GDM1 (cell line): ENCODE results near the gene SYTL2.

Experiments used
- DNase-seq: peaks from one replicate; lab custom pipeline; 2025; lab: John Stamatoyannopoulos, UW

Gene SYTL2

GRCh38 chr11:85732965-85733364 is 78.0 kb downstream of the SYTL2 start:
- no peak for DNase-seq

- DNase-seq = no peak
These were observed 84.6 kb downstream of the SYTL2 start for GRCh38 chr11:85726381-85726780.

DNA sequence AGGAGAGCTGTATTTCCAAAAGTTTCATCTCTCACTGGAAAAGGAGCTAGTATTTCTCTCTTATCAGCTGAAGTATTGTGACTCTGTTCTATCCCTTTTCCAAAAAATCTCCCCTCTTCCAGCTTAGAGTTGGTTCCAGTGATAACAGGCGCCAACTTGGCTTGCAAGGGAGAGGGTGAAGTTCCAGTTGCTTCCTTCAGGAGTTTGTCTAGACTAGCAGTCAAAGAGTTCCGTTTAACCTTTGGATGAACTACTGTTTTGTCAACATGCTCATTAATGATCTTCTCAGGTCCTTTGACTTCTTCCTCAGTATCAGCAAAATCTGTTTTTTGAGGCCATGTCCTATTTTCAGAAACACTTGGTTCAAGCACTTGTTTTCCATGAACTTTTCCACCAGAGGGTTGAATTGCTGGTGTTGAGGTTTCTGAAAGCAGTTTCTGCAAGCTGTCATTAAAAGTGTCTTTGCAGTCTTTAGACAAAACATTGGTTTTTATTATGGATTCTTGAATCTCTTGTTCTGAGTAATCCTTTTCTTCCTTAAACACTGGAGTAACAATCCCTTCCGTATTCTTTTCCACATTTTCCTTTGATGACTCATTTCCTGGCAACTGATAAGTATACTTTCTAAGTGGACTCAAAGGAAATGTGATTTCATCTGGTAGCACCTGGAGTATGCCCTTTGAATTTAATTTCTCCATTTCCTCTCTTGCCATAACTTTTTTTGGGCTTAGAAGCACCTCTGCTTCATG is 85.3 kb downstream of the SYTL2 start:
- no peak for DNase-seq

GRCh38 chr11:85724748-85725465 is 86.0 kb downstream of the SYTL2 start:
- DNase-seq = no peak

DNA sequence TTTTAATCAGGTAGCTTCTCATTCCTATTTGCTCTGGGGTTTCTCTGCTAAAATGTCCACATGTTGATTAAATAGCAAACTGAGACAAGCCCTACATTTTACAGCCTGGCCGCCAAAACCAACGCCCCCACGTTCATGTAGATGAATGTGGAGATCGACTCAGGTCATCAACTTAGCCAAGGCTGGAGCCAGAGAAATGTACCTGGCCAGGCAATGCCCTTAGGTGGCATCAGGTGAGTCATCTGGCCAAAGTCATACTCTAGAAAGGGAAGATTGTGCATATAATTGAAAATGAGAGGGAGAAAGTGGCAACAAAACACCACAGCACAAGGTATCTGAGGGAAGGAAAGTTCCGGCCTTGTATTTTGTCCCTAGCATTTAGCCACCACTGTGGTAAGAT is 87.9 kb downstream of the SYTL2 start:
- no peak for DNase-seq

- DNase-seq = no peak
These were observed 89.8 kb downstream of the SYTL2 start for GRCh38 chr11:85721191-85721590.

GRCh38 chr11:85718991-85719807 is 91.7 kb downstream of the SYTL2 start:
- no peak for DNase-seq

GRCh38 chr11:85718126-85718943 is 92.6 kb downstream of the SYTL2 start:
- DNase-seq = no peak

DNA sequence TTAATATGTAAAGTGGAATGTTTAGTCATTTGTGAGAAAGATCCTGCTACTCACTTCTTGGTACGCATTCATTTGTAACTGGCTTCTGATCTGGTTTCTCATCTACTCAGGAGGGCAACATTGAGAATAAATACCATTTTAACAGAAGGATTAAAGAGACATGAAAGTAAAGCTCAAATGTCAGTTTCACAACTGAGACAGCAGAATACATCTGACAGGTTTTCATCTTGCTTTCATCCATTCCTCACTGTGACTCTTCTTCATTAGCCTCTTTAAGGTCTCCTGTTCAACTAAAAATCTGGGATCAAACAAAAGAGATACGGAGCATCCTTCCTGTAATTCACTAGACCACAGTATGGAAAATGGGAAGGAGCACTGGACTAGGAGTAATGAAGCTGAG is 93.5 kb downstream of the SYTL2 start:
- DNase-seq = no peak

DNA sequence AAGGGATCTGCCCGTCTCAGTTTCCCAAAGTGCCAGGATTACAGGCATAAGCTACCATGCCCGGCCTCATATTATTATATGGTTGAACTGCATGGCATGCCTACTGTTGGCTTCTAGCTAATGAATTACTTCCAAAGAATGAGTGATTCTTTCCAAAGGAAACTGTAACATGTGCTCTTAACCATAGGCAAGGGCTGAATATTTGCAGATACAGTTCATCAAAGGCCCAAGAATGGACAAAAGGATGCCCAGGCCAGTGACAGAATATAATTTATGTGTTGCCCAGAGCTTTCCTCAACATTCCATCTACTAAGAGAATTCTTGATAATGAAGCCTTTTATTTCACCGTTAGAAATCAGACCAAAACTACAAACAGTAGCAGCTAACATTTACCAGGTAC is 98.0 kb downstream of the SYTL2 start:
- DNase-seq = no peak

DNA sequence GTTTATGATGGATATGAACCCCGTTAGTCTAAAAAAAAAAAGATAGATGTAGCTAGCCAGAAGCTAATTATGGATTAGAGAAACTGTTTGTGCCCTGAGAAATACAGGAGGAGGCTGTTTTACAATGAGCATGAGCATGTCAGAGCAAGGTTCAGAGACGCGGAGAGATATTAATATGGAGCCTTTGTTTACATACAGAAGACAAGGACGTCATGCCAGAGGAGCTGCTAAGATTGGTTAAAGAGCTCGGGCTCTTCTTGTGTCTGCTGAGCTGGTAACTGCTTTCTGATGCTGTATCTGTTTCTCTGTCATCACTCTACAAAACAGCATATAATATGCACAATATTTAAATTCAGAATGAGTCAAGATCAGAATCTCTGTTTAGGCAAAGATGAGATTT is 100.0 kb downstream of the SYTL2 start:
- DNase-seq = no peak

GRCh38 chr11:85709941-85710702 is 100.8 kb downstream of the SYTL2 start:
- no peak for DNase-seq

DNA sequence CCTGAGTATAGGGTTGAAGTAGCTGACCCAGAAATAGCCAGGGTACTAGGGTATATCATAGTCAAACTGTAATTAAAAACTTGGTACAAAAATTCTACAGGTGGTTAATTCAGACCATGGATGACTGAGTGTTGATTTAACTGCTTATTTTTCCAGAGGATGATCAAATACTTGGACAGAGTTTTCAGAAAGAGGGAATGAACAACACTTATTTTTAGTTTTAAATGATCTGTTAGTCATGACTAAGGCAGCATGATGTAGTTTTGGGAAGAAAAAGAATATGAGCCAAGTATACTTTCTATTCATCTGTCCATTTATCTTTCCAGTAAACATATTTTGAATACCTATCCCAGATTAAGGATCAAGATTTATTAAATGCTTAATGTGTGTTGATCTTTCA is 105.1 kb downstream of the SYTL2 start:
- no peak for DNase-seq

GRCh38 chr11:85704967-85705366 is 106.0 kb downstream of the SYTL2 start:
- no peak for DNase-seq

DNA sequence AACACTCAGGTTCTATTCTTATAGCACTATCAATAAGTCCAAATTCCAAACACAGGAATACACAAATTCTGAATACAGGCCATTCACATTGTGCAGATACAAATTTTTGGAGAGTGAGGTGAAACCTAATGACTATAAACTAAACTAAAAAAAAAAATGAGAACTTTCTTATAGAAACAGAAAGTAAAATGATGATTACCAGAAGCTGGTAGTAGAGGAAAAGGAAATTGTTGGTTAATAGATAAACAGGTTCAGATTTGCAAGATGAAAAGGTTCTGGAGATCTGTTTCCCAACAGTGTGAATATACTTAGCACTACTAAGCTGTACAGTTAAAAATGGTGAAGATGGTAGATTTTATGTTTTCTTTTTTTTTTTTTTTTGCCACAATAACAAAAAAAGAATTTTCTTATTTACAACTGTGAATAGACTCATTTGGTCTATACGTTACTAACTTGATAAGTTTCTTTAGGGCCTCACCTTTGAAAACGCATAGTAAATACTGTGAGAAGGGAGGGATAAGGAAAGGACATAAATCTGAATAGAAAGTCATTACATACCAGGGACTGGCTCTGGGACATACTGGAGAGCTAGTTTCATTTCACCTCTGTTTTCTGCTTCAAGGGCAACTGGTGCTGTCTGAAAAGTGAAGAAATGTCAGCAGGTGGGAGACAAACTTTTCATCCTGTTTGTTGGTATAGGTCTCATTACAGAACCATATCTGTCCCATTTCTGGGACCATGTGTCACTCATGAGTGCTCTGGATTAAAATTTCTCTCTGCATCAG is 110.8 kb downstream of the SYTL2 start:
- DNase-seq = no peak

DNA sequence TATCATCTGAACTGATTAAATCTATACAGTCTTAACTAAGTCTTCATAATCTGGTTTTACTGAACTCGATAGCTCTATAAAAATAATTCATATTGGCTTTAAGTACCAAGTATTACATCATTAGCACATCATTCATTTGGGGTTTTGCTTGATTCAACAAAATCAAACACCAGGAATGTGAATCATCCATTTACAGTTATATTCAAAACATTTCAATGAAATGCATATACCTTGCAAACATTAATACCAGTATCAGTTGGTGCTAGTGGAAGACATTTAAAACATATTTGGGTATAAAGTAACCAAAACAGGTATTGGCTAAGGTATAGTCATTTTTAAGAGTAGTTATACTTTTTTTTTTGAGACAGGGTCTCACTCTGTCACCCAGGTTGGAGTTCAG is 112.7 kb downstream of the SYTL2 start:
- DNase-seq = no peak

- no peak for DNase-seq
These were observed 113.2 kb downstream of the SYTL2 start for GRCh38 chr11:85697747-85698146.

DNA sequence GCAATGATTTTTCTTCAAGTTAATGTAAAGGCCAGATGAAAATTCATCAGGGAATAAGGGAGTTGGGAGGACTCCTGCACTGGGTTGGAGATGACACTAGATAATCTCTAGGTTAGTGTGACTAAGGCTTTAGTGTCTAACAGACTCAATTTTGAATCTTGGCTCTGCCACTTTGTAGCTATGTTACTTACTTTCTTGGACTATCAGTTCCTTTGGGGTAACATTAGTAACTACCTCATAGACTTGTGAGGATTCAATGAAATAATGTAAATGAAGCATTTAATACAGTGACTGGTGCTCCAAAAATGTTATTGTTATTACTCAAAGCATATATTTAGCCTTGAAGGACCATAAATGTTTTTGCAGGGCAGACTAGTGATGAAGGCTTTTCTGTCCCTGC is 115.4 kb downstream of the SYTL2 start:
- no peak for DNase-seq

DNA sequence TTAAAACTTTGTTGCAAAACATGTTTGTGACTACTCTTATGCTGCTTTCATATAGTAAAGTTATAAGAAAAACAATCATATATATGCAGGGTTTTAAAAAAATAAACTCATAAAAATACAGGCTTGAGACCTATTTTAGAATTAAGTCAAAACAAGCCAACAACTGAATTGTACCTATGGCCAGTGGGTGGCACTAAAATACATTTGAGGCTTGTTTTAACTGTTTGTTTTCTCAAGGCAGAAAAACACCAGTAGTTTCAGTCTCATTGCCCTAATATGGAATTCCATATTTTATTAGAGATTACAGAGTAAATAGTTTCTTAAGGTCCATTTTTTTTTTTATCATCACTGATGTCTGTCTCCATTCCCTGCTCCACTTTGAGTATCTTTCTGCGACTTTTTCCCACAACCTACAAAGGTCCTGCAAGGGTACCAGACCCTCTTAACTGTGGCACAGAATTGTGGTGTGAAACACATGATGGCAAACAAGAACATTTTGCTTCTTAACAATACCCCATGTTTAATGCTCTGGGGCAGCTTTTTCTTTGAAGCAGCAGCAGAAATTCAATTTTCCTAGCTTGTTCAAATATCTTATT is 116.5 kb downstream of the SYTL2 start:
- no peak for DNase-seq
